HepG2 (cell line): ENCODE data around the gene GTF3A. TPM values are rescaled to one million over a fixed set of nuclear protein-coding genes. Genes with fewer than 3 reads are reported as not detected.

Source experiments
- ARID4A ChIP-seq: sonication (generic); formaldehyde crosslinking; IDR thresholded peaks from 2 replicates; pipeline ENCODE4 v1.5.0; 2020; ENCODE audit warnings: mild to moderate bottlenecking, missing genetic modification reagents, borderline replicate concordance
- ARNTL ChIP-seq: sonication (generic); formaldehyde crosslinking; IDR thresholded peaks from 2 replicates; pipeline ENCODE4 v1.4.0; 2020; ENCODE audit warnings: mild to moderate bottlenecking, missing genetic modification reagents
- BRCA1 ChIP-seq: sonication (generic); formaldehyde crosslinking; IDR thresholded peaks from 2 replicates; pipeline ENCODE4 v1.4.0; 2020; ENCODE audit warnings: missing genetic modification reagents
- CBFB ChIP-seq: sonication (generic); formaldehyde crosslinking; IDR thresholded peaks from 2 replicates; pipeline ENCODE4 v1.4.0; 2020; ENCODE audit warnings: missing genetic modification reagents
- CC2D1A ChIP-seq: sonication (generic); formaldehyde crosslinking; IDR thresholded peaks from 2 replicates; pipeline ENCODE4 v1.8.1; 2023; ENCODE audit warnings: mild to moderate bottlenecking, missing genetic modification reagents
- ERF ChIP-seq: IDR thresholded peaks from 2 replicates; pipeline ENCODE4 v1.6.1; 2018; ENCODE audit warnings: missing biosample characterization, missing genetic modification reagents
- FOXO1 ChIP-seq: sonication (generic); formaldehyde crosslinking; IDR thresholded peaks from 2 replicates; pipeline ENCODE4 v1.4.0; 2020; ENCODE audit warnings: missing genetic modification reagents
- PHF20 ChIP-seq: sonication (generic); formaldehyde crosslinking; IDR thresholded peaks from 2 replicates; pipeline ENCODE4 v1.5.0; 2020; ENCODE audit warnings: mild to moderate bottlenecking, missing genetic modification reagents
- STAG1 ChIP-seq: sonication (generic); formaldehyde crosslinking; IDR thresholded peaks from 2 replicates; pipeline ENCODE4 v1.4.0; 2020; ENCODE audit warnings: missing genetic modification reagents
- U2AF1 ChIP-seq: fragments of 200-400 bp; formaldehyde crosslinking; optimal IDR thresholded peaks from 2 replicates; pipeline ENCODE3; 2017; ENCODE audit warnings: mild to moderate bottlenecking, low read depth, low read length
- YEATS4 ChIP-seq: sonication (generic); formaldehyde crosslinking; IDR thresholded peaks from 2 replicates; pipeline ENCODE4 v1.4.0; 2020; ENCODE audit warnings: missing genetic modification reagents, borderline replicate concordance
- ZBTB7B ChIP-seq: sonication (generic); formaldehyde crosslinking; IDR thresholded peaks from 2 replicates; pipeline ENCODE4 v1.4.0; 2020; ENCODE audit warnings: missing genetic modification reagents
- ZFAT ChIP-seq: sonication (generic); formaldehyde crosslinking; conservative IDR thresholded peaks from 2 replicates; pipeline ENCODE4 v1.8.1; 2023; ENCODE audit warnings: missing genetic modification reagents, inconsistent platforms
- ZFY ChIP-seq: sonication (generic); formaldehyde crosslinking; IDR thresholded peaks from 2 replicates; pipeline ENCODE4 v1.4.0; 2020; ENCODE audit warnings: missing genetic modification reagents
- ZNF333 ChIP-seq: sonication (generic); formaldehyde crosslinking; IDR thresholded peaks from 2 replicates; pipeline ENCODE4 v1.4.0; 2020; ENCODE audit warnings: mild to moderate bottlenecking, missing genetic modification reagents, borderline replicate concordance
- ZNF629 ChIP-seq: sonication (generic); formaldehyde crosslinking; conservative IDR thresholded peaks from 2 replicates; pipeline ENCODE4 v1.5.0; 2020; ENCODE audit warnings: missing genetic modification reagents
- ZNF746 ChIP-seq: sonication (generic); formaldehyde crosslinking; IDR thresholded peaks from 2 replicates; pipeline ENCODE4 v1.8.0; 2022; ENCODE audit warnings: mild to moderate bottlenecking, missing genetic modification reagents
- ZNF768 ChIP-seq: sonication (generic); formaldehyde crosslinking; IDR thresholded peaks from 2 replicates; pipeline ENCODE4 v1.4.0; 2020; ENCODE audit warnings: missing genetic modification reagents
- ZNF770 ChIP-seq: sonication (generic); formaldehyde crosslinking; IDR thresholded peaks from 2 replicates; pipeline ENCODE4 v1.5.0; 2020; ENCODE audit warnings: mild to moderate bottlenecking, missing genetic modification reagents
- polyA plus RNA-seq, 8 experiments: library from polyadenylated mRNA; depleted of rRNA in 3 of 8; stranded (reverse) in 7 of 8; unstranded in 1 of 8; fragments of >200 nt; fragmentation: Illumina TruSeq in 4 of 8; extraction: Trizol in 4 of 8; gene quantifications; 2 replicates each; pipeline versions ENCODE4 v1.2.1 to v1.2.3, GENCODE V29; 2011 to 2016; ENCODE audit warnings: low read depth in 4 of 8, missing spikeins in 1 of 8, mixed read lengths in 1 of 8; ENCODE audit not compliant: insufficient read depth in 1 of 8
- total RNA-seq, 5 experiments: library from RNA; depleted of rRNA; stranded (reverse); fragments of >200 nt; fragmentation: Illumina TruSeq; extraction: Trizol; gene quantifications; 2 replicates each; pipeline ENCODE4 v1.2.3, GENCODE V29; 2016; ENCODE audit warnings: low read depth in 1 of 5
- TF ChIP-seq, protein P1 (sequence below): sonication (generic); formaldehyde crosslinking; IDR thresholded peaks from 2 replicates; pipeline ENCODE4 v1.4.0; 2020; ENCODE audit warnings: mild to moderate bottlenecking, low read depth, missing genetic modification reagents

Gene GTF3A
- total and polyA plus RNA-seq, 2 of the 13 experiments (the other 11 are each of a cell fraction or from before 2014, with no cell fraction given) = 42.1 to 176 TPM

DNA sequence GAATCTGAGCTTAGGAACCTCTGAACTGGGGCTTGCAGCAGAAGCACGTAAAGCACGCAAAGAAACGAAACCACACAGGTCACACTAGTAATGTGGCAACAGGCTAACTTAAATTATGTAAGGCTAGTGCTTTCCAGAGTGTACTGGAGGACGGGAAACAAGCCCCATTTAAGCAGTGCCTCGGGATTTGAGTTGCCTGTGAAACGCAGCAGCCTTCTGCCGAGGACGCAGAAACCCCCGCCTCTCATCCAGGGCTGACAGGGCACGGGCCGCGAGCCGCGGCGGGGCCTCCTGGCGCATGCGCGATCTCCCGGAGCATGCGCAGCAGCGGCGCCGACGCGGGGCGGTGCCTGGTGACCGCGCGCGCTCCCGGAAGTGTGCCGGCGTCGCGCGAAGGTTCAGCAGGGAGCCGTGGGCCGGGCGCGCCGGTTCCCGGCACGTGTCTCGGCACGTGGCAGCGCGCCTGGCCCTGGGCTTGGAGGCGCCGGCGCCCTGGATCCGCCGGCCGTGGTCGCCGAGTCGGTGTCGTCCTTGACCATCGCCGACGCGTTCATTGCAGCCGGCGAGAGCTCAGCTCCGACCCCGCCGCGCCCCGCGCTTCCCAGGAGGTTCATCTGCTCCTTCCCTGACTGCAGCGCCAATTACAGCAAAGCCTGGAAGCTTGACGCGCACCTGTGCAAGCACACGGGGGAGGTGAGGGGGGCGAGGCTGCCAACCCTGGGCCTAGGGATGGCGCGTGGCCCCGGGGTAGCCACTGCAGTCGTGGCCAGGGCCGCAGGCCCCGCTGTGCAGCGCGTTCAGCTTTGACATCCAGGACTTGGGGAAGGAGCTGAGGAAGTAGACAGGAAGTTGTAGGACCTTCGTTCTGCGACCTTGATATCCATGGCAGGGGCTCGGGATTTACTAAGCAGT lies at the start of gene GTF3A (continued):
- TF ChIP-seq ZFY (CRISPR knock-in tag) (peak; percentile 91), ARID4A (CRISPR knock-in tag) (peak; percentile 94), PHF20 (peak; percentile 69), ZBTB7B (CRISPR knock-in tag) (0 out of 2 replicates have a peak, but pooled peaks have one; percentile 31), ZNF333 (peak; percentile 35; the same call in 1 of the 2 replicates), FOXO1 (CRISPR knock-in tag) (peak; percentile 71), STAG1 (CRISPR knock-in tag) (0 out of 2 replicates have a peak, but pooled peaks have one; percentile 8), ZFAT (CRISPR knock-in tag) (peak; percentile 29; the same call in 1 of the 2 replicates), BRCA1 (0 out of 2 replicates have a peak, but pooled peaks have one; percentile 33), ZNF746 (CRISPR knock-in tag) (peak; percentile 50; the same call in 1 of the 2 replicates), CBFB (CRISPR knock-in tag) (peak; percentile 72), YEATS4 (CRISPR knock-in tag) (peak; percentile 97), CC2D1A (0 out of 2 replicates have a peak, but pooled peaks have one; percentile 56), ARNTL (CRISPR knock-in tag) (peak; percentile 99), ZNF629 (CRISPR knock-in tag) (no peak), ERF (CRISPR knock-in tag) (peak; percentile 93), ZNF770 (CRISPR knock-in tag) (peak; percentile 68; the same call in 1 of the 2 replicates), ZNF768 (CRISPR knock-in tag) (peak; percentile 79), U2AF1 (no peak)
- TF ChIP-seq, protein P1, sequence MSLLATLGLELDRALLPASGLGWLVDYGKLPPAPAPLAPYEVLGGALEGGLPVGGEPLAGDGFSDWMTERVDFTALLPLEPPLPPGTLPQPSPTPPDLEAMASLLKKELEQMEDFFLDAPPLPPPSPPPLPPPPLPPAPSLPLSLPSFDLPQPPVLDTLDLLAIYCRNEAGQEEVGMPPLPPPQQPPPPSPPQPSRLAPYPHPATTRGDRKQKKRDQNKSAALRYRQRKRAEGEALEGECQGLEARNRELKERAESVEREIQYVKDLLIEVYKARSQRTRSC (CRISPR knock-in tag) = no peak; the same call in 1 of the 2 replicates
